K562 (cell line): ENCODE measurements around the gene POU2F3. TPM values are rescaled to one million over a fixed set of nuclear protein-coding genes. Genes with fewer than 3 reads are reported as not detected.

Experiments
- ATAC-seq: fragments of 200-7000 bp; cut with Tn5 transposase; 3 replicates; pipeline ENCODE4 v1.9.1; 2020; ENCODE audit warnings: moderate library complexity
- BruUV-seq: library from RNA; stranded (reverse); fragments of 400-500 nt; replicated peaks from 2 replicates; lab custom pipeline; 2021; lab: Mats Ljungman, UMichigan
- CTCF ChIA-PET: fragments of 300-600 bp; formaldehyde crosslinking; extraction: SDS; loops from one replicate; lab custom pipeline; 2021; ENCODE audit warnings: low intra/inter-chr PET ratio; lab: Yijun Ruan, JAX
- POLR2A ChIA-PET: fragments of 300-600, 350-650 bp; sonication (Branson Sonifier 250); formaldehyde crosslinking; extraction: SDS; loops from one replicate; lab custom pipeline; 2021; ENCODE audit warnings: antibody characterized with exemption, inconsistent platforms; lab: Yijun Ruan, JAX
- DNase-seq, 4 experiments: peaks; one replicate each; pipeline versions ENCODE4 v3.0.0 to v3.0.0-alpha.2; 2011 to 2018; ENCODE audit warnings: low spot score in 3 of 4, mixed read lengths in 3 of 4; ENCODE audit errors: extremely low read depth in 1 of 4
- FAIRE-seq: peaks from 2 replicates; lab custom pipeline; 2011; peaks lifted over from hg19 to GRCh38; lab: Jason Lieb, UNC
- H2AFZ ChIP-seq: 2 replicates; pipeline ENCODE4 v1.6.0; 2011; ENCODE audit warnings: low read depth, low read length, control low read depth, inconsistent platforms
- H3K27ac ChIP-seq: fragments of 200-600 bp; 3 replicates; pipeline ENCODE4 v1.8.0; 2011; ENCODE audit warnings: low read depth, mild to moderate bottlenecking, control low read depth, inconsistent platforms, low read length, moderate library complexity, mixed read lengths; ENCODE audit errors: extremely low read depth
- H3K27me3 ChIP-seq, 2 experiments: fragments of 300-600 bp in 1 of 2; 2 replicates in 1 of 2; 3 replicates in 1 of 2; pipeline versions ENCODE4 v1.6.0 to v1.8.0; 2011; ENCODE audit warnings: inconsistent platforms in 2 of 2, low read length in 2 of 2, mild to moderate bottlenecking in 1 of 2, mixed read lengths in 1 of 2, moderate library complexity in 1 of 2; ENCODE audit not compliant: control insufficient read depth in 2 of 2, insufficient read depth in 2 of 2
- H3K36me3 ChIP-seq: fragments of 300-600 bp; 3 replicates; pipeline ENCODE4 v1.8.0; 2011; ENCODE audit warnings: mild to moderate bottlenecking, low read length, inconsistent platforms; ENCODE audit not compliant: control insufficient read depth, insufficient read depth
- H3K4me1 ChIP-seq, 2 experiments: fragments of 200-600 bp in 1 of 2; replicated peaks in 1 of 2; 2 replicates in 1 of 2; 3 replicates in 1 of 2; pipeline versions ENCODE4 v1.5.1 to v1.8.0; 2011; ENCODE audit warnings: inconsistent platforms in 2 of 2, low read length in 2 of 2, mild to moderate bottlenecking in 1 of 2, mixed read lengths in 1 of 2, moderate library complexity in 1 of 2; ENCODE audit not compliant: control insufficient read depth in 2 of 2, insufficient read depth in 2 of 2
- H3K4me2 ChIP-seq: 2 replicates; pipeline ENCODE4 v1.6.1; 2011; ENCODE audit warnings: low read length, control low read depth, inconsistent platforms, mixed read lengths; ENCODE audit not compliant: insufficient read depth
- H3K4me3 ChIP-seq: fragments of 200-600 bp; sonication (generic), shearing (Covaris generic); 2 replicates; pipeline ENCODE4 v1.5.1; 2016; ENCODE audit warnings: control low read depth, inconsistent platforms
- H3K79me2 ChIP-seq: fragments of 200-600 bp; 3 replicates; pipeline ENCODE4 v1.8.0; 2011; ENCODE audit warnings: low read length, inconsistent platforms; ENCODE audit not compliant: control insufficient read depth, insufficient read depth
- H3K9ac ChIP-seq, 2 experiments: 2 replicates each; pipeline versions ENCODE4 v1.6.0 to v1.6.1; 2011; ENCODE audit warnings: low read depth in 2 of 2, low read length in 2 of 2, control low read depth in 1 of 2, inconsistent platforms in 1 of 2, mild to moderate bottlenecking in 1 of 2, mixed read lengths in 1 of 2; ENCODE audit not compliant: insufficient read depth in 1 of 2
- H3K9me1 ChIP-seq: one replicate; pipeline ENCODE4 v1.6.0; 2011; ENCODE audit warnings: inconsistent platforms, mild to moderate bottlenecking, low read length, moderate library complexity; ENCODE audit not compliant: control insufficient read depth, insufficient read depth
- H3K9me3 ChIP-seq: replicated peaks from 2 replicates; pipeline ENCODE4 v1.5.1; 2011; ENCODE audit warnings: low read depth, low read length, inconsistent platforms; ENCODE audit not compliant: control insufficient read depth, insufficient read depth
- H4K20me1 ChIP-seq: replicated peaks from 2 replicates; pipeline ENCODE4 v1.6.1; 2011; ENCODE audit warnings: low read length, inconsistent platforms, mixed read lengths; ENCODE audit not compliant: control insufficient read depth, insufficient read depth
- ATF6 ChIP-seq: sonication (generic); formaldehyde crosslinking; IDR thresholded peaks from 2 replicates; pipeline ENCODE4 v1.4.0; 2020; ENCODE audit warnings: mild to moderate bottlenecking, missing genetic modification reagents
- ELF4 ChIP-seq: fragments of 450-650 bp; formaldehyde crosslinking; IDR thresholded peaks from 2 replicates; pipeline ENCODE4 v1.4.0; 2022; ENCODE audit warnings: missing genetic modification characterization
- HEY1 ChIP-seq: fragments of 250-450 bp; sonication (Bioruptor Pico); IDR thresholded peaks from 2 replicates; pipeline ENCODE4 v1.5.0; 2020; ENCODE audit warnings: mild to moderate bottlenecking, moderate library complexity, borderline replicate concordance
- MBD2 ChIP-seq: sonication (generic); IDR thresholded peaks from 2 replicates; pipeline ENCODE4 v1.6.1; 2016; ENCODE audit warnings: low read depth, borderline replicate concordance
- NFE2L1 ChIP-seq: fragments of 450-650 bp; IDR thresholded peaks from 2 replicates; pipeline ENCODE4 v1.6.1; 2016; ENCODE audit warnings: missing genetic modification characterization, low read depth, mild to moderate bottlenecking, missing compliant biosample characterization, moderate library complexity, borderline replicate concordance
- POLR3G ChIP-seq: IDR thresholded peaks from 2 replicates; pipeline ENCODE4 v1.6.1; 2011; ENCODE audit not compliant: insufficient read length, insufficient replicate concordance; ENCODE audit errors: extremely low read depth
- POU5F1 ChIP-seq: fragments of 150-350 bp; IDR thresholded peaks from 2 replicates; pipeline ENCODE4 v1.6.1; 2014; ENCODE audit warnings: borderline replicate concordance, low read length, low read depth, mild to moderate bottlenecking; ENCODE audit not compliant: partially characterized antibody
- RBM17 ChIP-seq: fragments of 200-400 bp; formaldehyde crosslinking; IDR thresholded peaks from 2 replicates; pipeline ENCODE4 v1.6.1; 2017; ENCODE audit warnings: low read depth, mild to moderate bottlenecking, low read length, borderline replicate concordance
- STAT5B ChIP-seq: fragments of 250-450 bp; sonication (Bioruptor Pico); IDR thresholded peaks from 2 replicates; pipeline ENCODE4 v1.8.0; 2021; ENCODE audit warnings: mild to moderate bottlenecking, inconsistent platforms
- ZNF146 ChIP-seq: IDR thresholded peaks from one replicate; pipeline ENCODE4 v1.6.1; 2018; ENCODE audit warnings: missing compliant biosample characterization; ENCODE audit not compliant: unreplicated experiment
- ZNF197 ChIP-seq: fragments of 200-800 bp; sonication (Bioruptor generic); IDR thresholded peaks from 2 replicates; pipeline ENCODE4 v1.6.1; 2016; ENCODE audit warnings: low read depth, missing genetic modification characterization, missing compliant biosample characterization
- ZNF592 ChIP-seq: fragments of 450-650 bp; IDR thresholded peaks from 2 replicates; pipeline ENCODE4 v1.6.1; 2017; ENCODE audit warnings: antibody characterized with exemption, mild to moderate bottlenecking
- ZNF766 ChIP-seq: fragments of 200-800 bp; sonication (Bioruptor generic); conservative IDR thresholded peaks from 2 replicates; pipeline ENCODE4 v1.6.1; 2016; ENCODE audit warnings: missing genetic modification characterization, missing compliant biosample characterization
- ZNF778 ChIP-seq: fragments of 450-650 bp; formaldehyde crosslinking; IDR thresholded peaks from 2 replicates; pipeline ENCODE4 v1.4.0; 2020; ENCODE audit warnings: mild to moderate bottlenecking, moderate library complexity
- WGBS: fragments of 100-300 bp; shearing (Covaris generic); methylation state at CpG from one replicate; pipeline ENCODE4 v1.1.6; 2016; ENCODE audit warnings: low coverage, mixed read lengths; ENCODE audit not compliant: insufficient coverage; ENCODE audit errors: missing lambda C conversion rate; 5-methylcytosine and 5-hydroxymethylcytosine counted together
- in situ Hi-C: fragments of 300-500 bp; cut with MboI; formaldehyde crosslinking; loops from 4 replicates; pipeline ENCODE4 v1.15.0; 2018; ENCODE audit warnings: inconsistent platforms, mixed read lengths
- intact Hi-C: fragments of 100-400 bp; cut with micrococcal nuclease; formaldehyde crosslinking; loops from 2 replicates; pipeline ENCODE4 v1.14.2; 2022
- polyA plus RNA-seq, 8 experiments: library from polyadenylated mRNA; depleted of rRNA in 4 of 8; stranded (reverse) in 5 of 8; unstranded in 3 of 8; fragments of >200 nt; fragmentation: Nextera tagmentation in 2 of 8; fragmentation: Illumina TruSeq in 1 of 8; extraction: Ambion mirVana in 2 of 8; extraction: Trizol in 1 of 8; gene quantifications; 2 replicates each; pipeline versions ENCODE4 v1.2.1 to v1.2.3, GENCODE V29; 2011 to 2014; ENCODE audit warnings: inconsistent platforms in 1 of 8, missing spikeins in 1 of 8
- total RNA-seq, 7 experiments: library from RNA; depleted of rRNA in 6 of 7; stranded (reverse); fragments of >200 nt in 6 of 7; fragmentation: Illumina TruSeq in 2 of 7; extraction: Trizol in 2 of 7; gene quantifications; 2 replicates each; pipeline versions ENCODE4 v1.2.1 to v1.2.3, GENCODE V29; 2011 to 2021; ENCODE audit warnings: low replicate concordance in 1 of 7
- TF ChIP-seq, protein P1 (sequence below): IDR thresholded peaks from 2 replicates; pipeline ENCODE4 v1.6.1; 2011; ENCODE audit not compliant: insufficient read length; ENCODE audit errors: extremely low read depth

POU2F3 gene
- total and polyA plus RNA-seq, 9 of the 15 experiments (the other 6 are each of a cell fraction or from before 2014, with no cell fraction given): not detected

GRCh38 chr11:120219232-120219937, 20.6 kb upstream of the POU2F3 start:
- Histone ChIP-seq H3K36me3 (0 out of 3 replicates have a peak, but pooled peaks cover 2% of the 10 kb centered on the region), H3K27ac (no peak overlapping the region), H3K4me2 (no peak overlapping the region), H3K9me3 (no peaks in the 10 kb centered on the region), H3K9me1 (peaks cover 3% of the 10 kb centered on the region), H3K27me3 (no peaks in the 10 kb centered on the region; a peak in 1 of 5 replicates), H3K4me3 (no peak overlapping the region), H3K79me2 (no peaks in the 10 kb centered on the region), H4K20me1 (peaks cover 34% of the 10 kb centered on the region; the same call in 1 of the 2 replicates), H3K4me1 (peaks cover 10 to 12% of the 10 kb centered on the region in 2 experiments; a peak in 3 of 5 replicates), H3K9ac (peak overlapping the region in 1 of 2 experiments; percentile 33; a peak in 1 of 4 replicates), H2AFZ (no peak overlapping the region)
- in situ Hi-C loops: no loop called here
- BruUV-seq: no TSS peak
- no peak for DNase-seq
- no peak for ATAC-seq
- no peak for FAIRE-seq
- intact Hi-C loops: loop anchor here (10.0 kb wide), 1 partner anchor 865 kb away; no protein-coding TSS in a partner anchor
- POLR2A ChIA-PET: no interaction called here
- WGBS: 55% methylated on average over 10 of the region's 13 CpGs
- CTCF ChIA-PET: no interaction called here
- no peak for TF ChIP-seq NFE2L1 (tag)
- no peak for TF ChIP-seq ZNF197 (CRISPR knock-in tag)
- no peak for TF ChIP-seq ELF4 (CRISPR knock-in tag)
- TF ChIP-seq, protein P1, sequence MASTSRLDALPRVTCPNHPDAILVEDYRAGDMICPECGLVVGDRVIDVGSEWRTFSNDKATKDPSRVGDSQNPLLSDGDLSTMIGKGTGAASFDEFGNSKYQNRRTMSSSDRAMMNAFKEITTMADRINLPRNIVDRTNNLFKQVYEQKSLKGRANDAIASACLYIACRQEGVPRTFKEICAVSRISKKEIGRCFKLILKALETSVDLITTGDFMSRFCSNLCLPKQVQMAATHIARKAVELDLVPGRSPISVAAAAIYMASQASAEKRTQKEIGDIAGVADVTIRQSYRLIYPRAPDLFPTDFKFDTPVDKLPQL: no peak
- TF ChIP-seq POLR3G: no peak
- TF ChIP-seq ATF6: no peak
- TF ChIP-seq ZNF778 (CRISPR knock-in tag): no peak
- TF ChIP-seq MBD2: no peak
- TF ChIP-seq HEY1 (CRISPR knock-in tag): no peak
- TF ChIP-seq ZNF766: no peak
- TF ChIP-seq POU5F1: no peak
- TF ChIP-seq STAT5B (CRISPR knock-in tag): no peak
- no peak for TF ChIP-seq ZNF146 (CRISPR knock-in tag)
- no peak for TF ChIP-seq ZNF592
- no peak for TF ChIP-seq RBM17
